ENCODE results near the gene CFAP52.

DNA sequence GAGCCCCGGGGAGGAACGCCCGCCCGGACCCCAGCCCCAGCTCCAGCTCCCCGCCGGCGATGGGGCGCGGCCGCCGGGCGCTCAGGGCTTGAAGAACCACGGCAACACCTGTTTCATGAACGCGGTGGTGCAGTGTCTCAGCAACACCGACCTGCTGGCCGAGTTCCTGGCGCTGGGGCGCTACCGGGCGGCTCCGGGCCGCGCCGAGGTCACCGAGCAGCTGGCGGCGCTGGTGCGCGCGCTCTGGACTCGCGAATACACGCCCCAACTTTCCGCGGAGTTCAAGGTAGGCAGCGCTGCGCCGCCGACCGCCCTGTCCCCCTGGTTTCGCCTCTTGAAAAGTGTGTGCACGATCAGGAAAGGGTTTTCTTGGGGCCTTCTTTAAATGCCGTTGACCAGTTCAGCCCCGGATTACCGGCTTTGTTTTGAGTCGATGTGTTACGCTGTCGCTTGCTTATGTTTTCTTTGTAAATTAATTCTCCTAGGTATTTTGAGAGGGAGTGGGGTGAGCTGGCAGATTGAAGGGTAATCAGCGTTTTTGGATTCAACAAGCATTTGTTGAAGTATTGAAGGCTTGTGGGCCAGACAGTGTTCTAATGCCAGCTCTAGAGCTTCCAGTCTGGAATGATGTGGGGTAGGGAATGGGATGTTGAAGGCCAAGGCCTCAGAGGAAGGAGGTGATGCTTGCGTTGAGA is 69.6 kb downstream of the CFAP52 start:
- TF ChIP-seq, protein P1, sequence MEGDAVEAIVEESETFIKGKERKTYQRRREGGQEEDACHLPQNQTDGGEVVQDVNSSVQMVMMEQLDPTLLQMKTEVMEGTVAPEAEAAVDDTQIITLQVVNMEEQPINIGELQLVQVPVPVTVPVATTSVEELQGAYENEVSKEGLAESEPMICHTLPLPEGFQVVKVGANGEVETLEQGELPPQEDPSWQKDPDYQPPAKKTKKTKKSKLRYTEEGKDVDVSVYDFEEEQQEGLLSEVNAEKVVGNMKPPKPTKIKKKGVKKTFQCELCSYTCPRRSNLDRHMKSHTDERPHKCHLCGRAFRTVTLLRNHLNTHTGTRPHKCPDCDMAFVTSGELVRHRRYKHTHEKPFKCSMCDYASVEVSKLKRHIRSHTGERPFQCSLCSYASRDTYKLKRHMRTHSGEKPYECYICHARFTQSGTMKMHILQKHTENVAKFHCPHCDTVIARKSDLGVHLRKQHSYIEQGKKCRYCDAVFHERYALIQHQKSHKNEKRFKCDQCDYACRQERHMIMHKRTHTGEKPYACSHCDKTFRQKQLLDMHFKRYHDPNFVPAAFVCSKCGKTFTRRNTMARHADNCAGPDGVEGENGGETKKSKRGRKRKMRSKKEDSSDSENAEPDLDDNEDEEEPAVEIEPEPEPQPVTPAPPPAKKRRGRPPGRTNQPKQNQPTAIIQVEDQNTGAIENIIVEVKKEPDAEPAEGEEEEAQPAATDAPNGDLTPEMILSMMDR (IDR thresholded peaks at IDR 0.05), result no peak
- no peak for TF ChIP-seq POLR2A (IDR thresholded peaks at IDR 0.05)
